NCI-H510A (cell line): ENCODE measurements around the gene HYAL3.

Experiments used
- DNase-seq: peaks from one replicate; lab custom pipeline; 2025; lab: John Stamatoyannopoulos, UW

The HYAL3 gene, protein sequence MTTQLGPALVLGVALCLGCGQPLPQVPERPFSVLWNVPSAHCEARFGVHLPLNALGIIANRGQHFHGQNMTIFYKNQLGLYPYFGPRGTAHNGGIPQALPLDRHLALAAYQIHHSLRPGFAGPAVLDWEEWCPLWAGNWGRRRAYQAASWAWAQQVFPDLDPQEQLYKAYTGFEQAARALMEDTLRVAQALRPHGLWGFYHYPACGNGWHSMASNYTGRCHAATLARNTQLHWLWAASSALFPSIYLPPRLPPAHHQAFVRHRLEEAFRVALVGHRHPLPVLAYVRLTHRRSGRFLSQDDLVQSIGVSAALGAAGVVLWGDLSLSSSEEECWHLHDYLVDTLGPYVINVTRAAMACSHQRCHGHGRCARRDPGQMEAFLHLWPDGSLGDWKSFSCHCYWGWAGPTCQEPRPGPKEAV

DNA sequence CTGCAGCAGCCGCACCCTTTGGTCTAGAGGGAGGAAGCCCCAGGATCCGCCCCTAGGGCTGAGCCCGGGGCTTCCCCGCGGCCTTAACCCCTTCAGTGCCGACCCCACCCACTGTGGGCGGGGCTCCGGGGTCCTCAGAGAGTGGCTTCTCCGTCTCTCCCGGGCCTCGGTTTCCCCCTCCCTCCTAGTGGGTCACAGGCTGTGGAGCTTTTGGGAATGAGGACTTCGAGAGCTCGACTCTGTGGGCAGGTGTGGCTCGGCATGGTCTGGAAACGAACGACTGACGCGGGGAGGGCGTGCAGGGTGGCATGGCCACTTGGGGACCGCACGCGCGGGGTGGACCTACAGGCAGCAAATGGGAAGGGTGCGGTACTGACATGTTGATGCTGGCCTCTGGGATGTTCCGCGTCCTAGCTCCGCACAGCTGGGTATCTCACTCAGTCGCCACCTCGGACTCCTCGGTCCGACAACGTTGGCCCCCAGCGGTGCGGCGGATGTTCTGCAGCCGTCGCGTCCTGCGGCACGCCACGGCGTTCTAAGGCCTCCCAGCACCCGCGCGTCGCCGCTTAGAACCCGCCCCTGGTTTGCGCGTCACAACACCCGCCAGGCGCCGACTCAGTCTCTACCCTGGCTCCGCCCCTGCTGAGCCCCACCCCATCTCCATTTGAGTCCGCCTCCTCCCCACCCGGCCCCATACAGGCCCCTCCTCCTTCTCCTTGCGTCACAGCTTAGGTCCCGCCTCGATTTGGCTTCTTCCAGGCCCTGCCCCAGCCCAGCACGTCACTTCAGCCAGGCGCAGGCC, at the start of gene HYAL3, which contains the start of gene NAA80:
Gene HYAL3, minus strand, starts transcription at position 570 of the 802 bp plus-strand sequence. CDS start 3,803 bp downstream, outside the sequence.
Gene NAA80, minus strand, starts transcription at position 570 of the 802 bp plus-strand sequence. CDS start 1,942 bp downstream, outside the sequence.
- DNase-seq: peak; percentile 91

DNA sequence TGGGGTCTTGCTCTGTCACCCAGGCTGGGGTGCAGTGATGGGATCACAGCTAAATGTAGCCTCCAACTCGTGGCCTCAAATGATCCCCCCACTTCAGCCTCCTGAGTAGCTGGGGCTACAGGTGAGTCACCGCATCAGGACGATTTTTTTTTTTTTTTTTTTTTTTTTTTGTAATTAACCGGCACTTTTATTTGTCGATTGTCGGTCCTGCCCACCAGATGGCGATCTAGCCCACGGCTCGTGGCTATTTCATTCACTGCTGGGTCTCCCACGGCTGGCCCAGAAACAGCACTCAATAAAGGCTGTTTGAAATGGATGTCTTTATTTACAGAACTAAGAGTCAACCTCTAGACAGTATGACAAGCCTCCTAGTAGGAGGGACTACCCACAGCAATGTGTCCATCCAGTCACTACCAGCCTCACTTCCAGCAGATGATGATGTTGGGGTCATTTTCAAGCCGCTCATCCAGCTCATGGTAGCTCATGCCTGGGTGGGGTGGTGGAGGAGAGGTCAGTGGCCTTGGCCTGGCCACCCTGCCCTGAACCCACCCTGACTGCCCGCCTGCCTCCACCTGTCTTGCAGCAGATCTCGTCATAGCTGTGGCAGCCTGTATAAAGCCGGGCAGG, 48.1 kb upstream of the HYAL3 start:
- peak; percentile 42 for DNase-seq

DNA sequence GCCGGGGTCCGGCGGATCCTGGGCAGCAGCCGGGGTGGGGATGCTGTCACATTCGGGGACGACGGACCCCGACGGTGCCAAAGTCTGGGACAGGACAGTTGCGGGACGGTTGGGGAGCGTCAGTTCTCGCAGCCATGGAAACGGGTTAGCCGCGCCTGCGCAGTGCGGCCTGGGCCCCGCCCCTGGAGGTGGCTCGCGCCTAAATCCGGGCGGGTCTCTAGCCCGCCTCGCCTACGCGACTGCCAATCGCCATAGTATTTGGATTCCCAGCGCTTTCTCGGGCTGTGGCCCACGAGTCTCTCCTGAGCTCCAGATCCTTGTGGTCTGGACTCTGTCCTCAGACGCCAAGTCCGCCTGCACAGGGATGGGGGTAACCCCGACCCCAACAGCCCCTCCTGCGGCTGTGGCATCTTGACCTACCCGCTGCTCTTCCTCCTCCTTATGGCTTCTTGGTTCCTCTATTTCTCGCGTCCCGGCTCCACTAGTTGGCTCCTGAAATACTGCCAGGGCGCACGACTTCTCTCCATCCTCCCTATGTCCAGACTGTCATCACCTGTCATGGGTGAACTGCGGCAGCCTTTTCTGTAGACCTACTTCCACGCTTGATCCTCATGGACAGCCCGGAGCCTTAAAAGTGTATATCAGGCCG, 46.5 kb upstream of the HYAL3 start, which contains the start of gene ZMYND10:
Gene ZMYND10, minus strand, starts transcription at position 147 of the 649 bp plus-strand sequence. CDS start 153 bp downstream, outside the sequence.
- peak; percentile 13 for DNase-seq

DNA sequence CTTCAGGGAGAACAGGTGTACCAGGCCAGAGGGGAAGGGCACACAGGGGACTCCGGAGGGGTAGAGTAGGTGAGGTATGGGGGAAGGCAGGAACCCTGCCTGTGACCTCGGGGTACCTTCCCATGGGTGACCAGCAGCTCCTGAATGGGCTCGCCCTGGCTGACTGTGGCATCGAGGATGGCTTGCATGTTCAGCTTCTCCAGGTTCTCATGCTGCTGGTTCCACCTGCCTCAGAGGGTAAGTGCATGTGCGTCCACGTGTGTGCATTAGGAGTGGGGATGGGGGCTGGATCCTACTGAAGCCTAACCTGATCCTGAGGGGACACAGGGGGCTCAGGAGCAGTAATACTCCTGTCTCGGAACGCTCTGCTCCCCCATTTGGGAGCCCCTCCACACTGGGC, 45.8 kb upstream of the HYAL3 start:
- DNase-seq: no peak

DNA sequence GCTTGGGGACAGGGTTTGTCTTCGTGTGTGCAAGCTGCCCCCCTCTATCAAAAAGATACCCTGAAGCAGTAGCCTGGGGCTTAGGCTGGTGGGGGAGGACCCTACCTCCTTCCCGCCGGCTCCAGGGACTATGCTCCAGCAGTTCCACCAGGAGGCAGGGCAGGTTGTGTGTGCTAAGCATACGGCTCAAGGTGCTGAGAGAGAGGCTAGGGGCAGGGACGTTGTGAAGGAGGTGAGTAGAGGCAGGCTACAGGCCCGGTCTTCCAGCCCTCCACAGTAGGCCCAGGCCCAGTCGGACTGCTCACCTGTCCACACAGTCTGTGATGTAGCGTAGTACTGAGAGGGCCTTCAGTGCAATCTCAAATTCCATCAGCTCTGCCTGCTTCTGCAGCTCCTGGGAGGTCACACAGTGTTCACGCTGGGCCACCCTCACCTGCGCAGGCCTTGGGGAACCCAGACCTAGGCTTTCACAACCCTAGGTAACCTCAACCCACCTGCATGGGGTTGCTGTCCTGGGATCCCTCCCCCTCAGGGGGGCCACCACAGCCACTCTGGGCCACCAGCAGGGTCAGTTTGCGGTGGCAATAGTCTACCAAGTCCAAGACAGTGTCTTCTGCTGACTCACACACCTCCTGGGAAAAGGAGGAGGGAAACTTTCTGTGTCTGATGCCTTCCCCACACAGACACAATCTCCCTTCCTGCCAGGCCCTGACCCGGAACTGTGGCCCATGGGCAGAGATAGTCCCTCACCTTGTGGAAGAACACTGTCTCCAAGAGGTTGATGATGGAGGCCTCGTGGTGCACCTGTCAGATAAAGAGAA, 43.8 kb upstream of the HYAL3 start:
- DNase-seq: no peak

DNA sequence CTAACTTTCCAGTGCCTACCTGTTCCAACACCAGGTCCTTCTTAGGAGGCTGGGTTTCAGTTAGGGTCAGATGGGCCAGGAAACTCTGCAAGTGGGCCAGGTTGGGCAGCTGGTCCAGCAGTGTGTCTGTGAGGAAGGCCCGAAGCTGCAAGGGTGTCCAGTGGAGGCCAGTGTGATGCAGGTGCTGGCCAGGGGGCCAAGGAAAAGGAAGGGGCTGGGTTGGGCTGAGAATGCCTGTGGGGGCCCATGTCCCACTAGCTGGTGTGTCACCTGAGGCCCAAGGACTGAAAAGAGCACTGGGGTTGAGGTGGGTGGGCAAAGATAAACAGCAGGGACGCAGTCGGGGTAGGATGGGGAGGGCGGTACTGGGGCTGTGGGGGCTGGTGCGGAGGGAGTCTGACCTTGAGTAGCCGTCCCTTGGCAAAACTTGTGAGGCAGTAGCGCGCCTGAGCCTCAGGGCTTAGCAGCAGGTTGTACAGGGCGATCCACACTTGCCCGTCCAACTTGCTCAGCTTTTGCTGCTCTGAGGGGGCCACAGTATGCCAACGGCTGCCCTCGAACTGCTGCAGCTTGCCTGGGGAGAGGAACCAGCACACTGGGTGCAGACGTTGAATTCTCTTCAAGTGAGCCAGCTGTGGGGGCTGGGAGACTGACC, 42.9 kb upstream of the HYAL3 start:
- no peak for DNase-seq

DNA sequence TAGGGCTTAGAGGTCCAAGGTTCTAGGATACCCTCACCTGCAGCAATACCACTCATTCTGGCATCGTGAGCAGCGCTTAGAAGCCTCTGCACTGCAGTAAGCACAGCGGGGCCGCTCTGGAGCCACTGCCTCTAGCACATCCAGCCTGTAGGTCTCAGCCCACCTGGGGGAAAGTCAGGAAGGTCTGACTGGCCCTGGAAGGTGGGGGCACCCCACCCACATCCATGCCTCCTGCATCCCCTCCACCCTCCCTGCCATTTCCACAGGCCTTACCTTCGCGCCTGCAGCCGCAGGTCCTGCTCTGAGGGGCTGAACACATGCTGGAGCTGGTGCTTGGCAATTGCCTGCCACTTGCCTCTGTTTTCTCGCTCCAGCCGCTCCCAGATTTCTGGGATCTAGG, 42.3 kb upstream of the HYAL3 start:
- DNase-seq: no peak

DNA sequence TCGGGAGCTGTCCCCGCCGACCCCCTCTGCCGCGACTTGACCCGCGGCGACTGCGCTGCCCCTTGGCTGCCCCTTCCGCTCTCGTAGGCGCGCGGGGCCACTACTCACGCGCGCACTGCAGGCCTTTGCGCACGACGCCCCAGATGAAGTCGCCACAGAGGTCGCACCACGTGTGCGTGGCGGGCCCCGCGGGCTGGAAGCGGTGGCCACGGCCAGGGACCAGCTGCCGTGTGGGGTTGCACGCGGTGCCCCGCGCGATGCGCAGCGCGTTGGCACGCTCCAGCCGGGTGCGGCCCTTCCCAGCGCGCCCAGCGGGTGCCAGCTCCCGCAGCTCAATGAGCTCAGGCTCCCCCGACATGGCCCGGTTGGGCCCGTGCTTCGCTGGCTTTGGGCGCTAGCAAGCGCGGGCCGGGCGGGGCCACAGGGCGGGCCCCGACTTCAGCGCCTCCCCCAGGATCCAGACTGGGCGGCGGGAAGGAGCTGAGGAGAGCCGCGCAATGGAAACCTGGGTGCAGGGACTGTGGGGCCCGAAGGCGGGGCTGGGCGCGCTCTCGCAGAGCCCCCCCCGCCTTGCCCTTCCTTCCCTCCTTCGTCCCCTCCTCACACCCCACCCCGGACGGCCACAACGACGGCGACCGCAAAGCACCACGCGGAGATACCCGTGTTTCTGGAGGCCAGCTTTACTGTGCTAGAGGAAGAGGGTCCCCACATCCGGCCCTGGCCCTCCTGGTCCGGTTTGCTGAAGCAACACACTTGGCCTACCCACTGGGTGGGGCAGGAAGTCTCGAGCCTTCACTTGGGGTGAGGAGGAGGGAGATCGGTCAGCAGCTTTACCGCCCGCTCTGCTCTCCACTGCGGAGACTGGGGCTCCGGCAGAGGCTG, 41.5 kb upstream of the HYAL3 start, which contains the start of gene RASSF1:
Gene RASSF1, minus strand, starts transcription at position 389 of the 882 bp plus-strand sequence. Its CDS starts 31 bp downstream, at position 358.
- DNase-seq: no peak

DNA sequence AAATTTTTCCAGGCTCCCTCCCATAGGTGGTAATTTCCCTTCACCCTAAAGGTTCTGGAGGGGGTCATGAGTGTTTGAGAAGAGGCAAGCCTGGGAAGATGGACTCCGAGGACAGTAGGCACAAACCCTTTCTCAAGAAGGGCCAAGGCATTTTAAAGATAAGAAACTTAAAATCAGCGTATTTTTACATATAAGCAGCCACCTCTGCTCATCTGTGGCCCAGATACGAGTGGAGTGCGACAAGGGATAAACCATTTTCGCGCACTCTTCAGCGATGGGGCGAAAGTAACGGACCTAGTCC, 40.9 kb upstream of the HYAL3 start:
- DNase-seq: no peak

DNA sequence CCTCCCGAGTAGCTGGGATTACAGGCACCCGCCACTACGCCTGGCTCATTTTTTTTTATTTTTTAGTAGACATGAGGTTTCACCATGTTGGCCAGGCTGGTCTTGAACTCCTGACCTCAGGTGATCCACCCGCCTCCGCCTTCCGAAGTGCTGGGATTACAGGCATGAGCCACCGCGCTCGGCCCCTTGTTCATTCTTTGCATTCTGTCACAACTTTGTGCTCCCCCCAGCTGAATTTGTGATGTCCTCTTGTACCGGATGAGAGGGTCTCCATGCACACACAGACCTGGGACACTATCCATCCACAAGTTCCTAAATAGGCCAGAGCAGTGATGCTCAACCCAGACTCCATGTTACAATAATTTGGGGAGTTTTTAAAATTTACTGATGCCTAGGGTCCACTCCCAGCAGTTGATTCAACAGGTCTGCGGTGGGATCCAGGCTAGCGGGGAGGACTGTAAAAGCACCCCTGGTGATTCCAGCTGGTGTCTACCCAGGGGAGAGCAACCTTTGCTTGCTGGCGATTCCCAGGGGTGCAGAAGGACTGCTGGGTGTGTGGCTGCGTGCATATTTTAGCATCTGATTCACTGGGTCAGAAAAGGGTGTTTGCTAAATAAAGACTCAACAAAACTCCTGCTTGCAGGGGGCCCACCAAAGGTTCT, 40.4 kb upstream of the HYAL3 start:
- no peak for DNase-seq

DNA sequence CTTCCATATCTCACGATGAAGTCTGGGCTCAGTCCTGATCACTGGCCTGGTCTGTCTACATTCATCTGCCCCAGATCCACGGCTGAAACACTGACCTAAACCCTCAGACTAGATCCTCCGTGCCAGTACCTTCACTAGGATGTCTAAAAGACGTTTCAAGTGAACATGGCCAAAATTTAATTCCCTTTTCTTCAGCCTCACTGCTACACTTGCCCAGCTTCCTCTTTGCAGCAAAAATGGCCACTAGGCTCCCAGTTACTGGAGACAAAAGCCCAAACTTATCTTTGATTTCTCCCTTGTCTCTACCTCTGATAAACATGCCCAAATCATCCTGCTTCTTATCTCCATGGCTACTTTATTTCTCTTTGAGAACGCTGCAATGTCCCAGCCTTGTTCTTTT, 39.8 kb upstream of the HYAL3 start:
- DNase-seq: no peak

DNA sequence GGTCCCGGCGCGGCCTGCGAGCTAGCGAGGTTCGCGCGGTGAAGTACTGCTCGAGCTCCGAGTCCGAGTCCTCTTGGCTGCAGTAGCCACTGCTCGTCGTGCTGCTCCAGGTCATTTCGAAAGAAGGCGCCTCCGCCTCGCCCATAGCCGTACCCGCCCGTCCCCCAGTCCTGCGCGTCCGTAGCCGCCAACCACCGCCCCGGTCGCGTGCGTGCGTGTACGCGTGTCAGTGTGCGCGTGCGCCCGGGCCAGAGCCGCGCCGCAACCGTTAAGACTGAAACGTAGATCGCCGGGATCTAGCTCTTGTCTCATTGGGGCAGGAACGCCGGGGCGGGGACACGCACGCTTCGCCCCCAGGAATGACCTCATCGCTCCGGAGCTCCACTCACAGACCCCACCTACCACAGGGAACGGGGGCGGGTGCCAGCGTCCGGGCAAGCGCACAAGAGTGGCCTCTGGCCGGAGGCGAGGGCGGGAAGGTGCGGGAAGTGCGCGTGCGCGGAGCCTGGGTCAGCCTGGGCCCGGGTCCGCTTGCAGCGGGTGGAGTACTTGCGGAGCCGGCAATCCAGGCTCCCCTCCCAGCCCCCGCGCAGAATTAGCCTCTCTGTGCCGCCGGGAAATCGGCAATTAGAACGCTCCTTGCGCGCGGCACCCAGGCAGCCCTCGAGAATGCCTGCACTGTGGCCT, 38.1 kb upstream of the HYAL3 start:
- peak; percentile 88 for DNase-seq

DNA sequence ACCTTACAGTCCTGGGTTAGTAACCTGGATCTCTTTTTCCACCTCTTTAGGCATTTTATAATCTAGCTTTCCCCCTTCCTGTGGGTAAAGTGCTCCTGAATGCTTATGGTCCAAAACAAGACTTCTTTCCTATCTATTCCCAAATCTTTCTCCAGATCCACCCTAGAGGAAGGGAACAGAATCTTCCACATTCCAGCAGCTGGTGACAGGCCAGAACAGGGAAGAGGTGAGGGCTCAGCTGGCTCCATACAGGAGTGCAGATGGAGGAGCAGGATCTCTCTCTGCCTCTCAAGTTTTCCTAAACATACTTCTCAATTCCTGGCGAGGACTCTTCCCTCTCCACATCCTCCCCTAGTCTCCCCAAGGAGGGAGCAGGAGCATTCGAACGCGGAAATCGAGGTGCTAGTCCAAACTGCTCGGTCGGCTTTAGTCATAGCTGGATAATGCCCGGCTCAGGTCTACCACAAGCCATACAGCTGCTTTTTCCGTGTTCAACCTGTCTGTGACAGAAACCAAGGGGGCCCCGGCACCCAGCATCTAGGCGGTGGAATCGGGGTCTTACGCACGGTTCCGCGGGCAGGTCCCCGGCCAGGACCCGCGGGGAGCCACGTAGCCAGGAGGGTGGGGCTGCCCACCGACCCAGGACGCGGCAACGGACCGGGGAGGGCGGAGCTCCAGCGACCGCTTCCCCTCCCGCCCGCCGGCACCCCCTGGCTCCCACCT, 37.4 kb upstream of the HYAL3 start:
- DNase-seq: no peak

DNA sequence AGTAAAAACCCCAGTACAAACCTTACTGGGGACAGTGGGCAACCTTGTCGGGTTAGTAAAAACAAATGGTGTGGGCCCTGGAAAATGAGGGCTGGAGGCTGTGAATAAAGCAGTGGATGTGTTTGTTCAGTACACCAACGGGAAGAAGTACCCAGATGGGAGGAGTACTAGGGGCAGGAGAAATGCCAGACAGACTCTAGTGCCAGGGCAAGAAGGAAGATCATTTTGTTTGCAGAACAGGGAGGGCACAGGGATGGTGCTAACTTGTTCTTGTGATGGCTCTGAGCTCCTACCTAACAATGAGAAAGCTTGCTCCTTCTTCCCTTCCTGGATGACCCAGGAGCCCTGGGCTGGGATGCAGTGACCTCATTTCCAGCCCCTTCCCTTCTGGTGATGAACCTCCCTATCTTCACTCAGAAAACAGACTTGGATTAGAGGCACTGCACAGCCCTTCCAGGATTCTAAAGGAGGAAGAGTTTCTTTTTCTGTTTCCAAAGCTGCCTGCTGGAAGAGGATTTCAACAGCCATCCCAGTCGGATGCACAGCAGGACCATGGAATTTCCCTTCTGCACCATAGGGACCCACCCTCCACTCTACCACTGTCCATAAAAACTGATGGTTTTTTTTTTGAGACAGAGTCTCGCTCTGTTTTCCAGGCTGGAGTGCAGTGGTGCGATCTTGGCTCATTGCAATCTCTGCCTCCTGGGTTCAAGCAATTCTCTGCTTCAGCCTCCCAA, 35.3 kb upstream of the HYAL3 start:
- DNase-seq: no peak

DNA sequence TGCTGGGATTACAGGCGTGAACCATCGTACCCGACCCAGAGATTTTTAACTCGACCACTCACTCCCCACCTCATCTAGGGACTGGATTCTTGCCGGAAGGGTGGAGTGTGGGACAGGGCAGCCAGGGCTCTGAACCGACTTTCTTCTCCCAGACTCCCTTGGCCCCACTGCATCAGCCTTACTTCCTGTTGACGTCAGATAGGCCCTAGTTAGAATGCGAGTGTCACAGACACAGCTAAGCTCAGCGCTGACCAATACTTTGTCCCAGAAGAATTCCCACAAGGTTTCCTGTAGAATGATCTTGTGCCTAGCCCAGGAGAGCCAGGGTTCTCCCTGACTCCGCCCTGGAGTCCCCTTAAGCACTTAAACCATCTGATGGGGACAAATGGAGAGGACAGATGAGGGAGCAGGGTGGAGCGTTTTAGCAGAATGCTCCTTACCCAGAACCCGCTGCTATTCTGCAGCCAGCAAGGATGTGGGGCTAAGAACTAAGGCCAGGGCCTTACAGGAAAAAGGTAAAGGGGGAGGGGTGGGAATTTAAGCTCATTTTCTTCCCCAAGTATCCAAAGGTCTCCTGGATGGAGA, 34.6 kb upstream of the HYAL3 start:
- no peak for DNase-seq

DNA sequence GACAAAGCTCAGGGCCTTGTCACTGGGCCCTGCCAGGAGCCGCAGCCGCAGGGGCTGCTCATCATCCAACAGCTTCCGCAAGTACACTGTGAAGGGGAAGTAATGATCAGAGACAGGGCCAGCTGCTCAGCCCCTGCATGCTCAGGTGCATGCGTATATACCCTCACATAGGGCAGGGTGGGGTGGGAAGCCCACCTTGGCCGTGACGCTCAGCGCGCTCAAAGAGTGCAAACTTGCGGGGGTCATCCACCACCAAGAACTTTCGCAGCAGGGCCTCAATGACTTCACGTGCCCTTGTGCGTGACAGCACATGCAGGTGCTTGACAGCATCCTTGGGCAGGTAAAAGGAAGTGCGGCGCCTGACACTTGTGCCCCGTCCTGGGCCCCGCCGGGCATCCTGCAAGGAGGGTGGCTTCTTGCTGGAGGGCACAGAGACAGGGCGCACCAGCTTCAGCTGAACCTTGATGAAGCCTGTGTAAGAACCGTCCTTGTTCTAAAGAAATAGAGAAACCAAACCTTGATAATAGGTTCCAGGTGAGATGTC, 32.2 kb upstream of the HYAL3 start:
- DNase-seq: no peak
